Endothelial cell (in vitro differentiated cells): Measurements from ENCODE around the gene B4GALT7. TPM values are rescaled to one million over a fixed set of nuclear protein-coding genes. Genes with fewer than 3 reads are reported as not detected.
"Not testable (repeated sequence)": the region's sequence is repeated elsewhere in the genome, so short reads cannot be mapped to it uniquely, and the experiment has no call there.

ENCODE experiments used
- DNase-seq: peaks from one replicate; pipeline ENCODE4 v3.0.0; 2021; ENCODE audit warnings: low spot score
- H3K27ac Mint-ChIP-seq: one replicate; pipeline ENCODE4 v1.8.0; 2021; ENCODE audit warnings: mixed read lengths, inconsistent platforms; ENCODE audit not compliant: unreplicated experiment
- H3K27me3 Mint-ChIP-seq: one replicate; pipeline ENCODE4 v1.8.0; 2021; ENCODE audit warnings: mild to moderate bottlenecking, moderate library complexity, mixed read lengths, inconsistent platforms; ENCODE audit not compliant: unreplicated experiment
- H3K36me3 Mint-ChIP-seq: one replicate; pipeline ENCODE4 v1.8.0; 2021; ENCODE audit warnings: mild to moderate bottlenecking, low read depth, mixed read lengths, inconsistent platforms; ENCODE audit not compliant: unreplicated experiment
- H3K4me1 Mint-ChIP-seq: one replicate; pipeline ENCODE4 v1.8.0; 2021; ENCODE audit warnings: mild to moderate bottlenecking, mixed read lengths, inconsistent platforms; ENCODE audit not compliant: unreplicated experiment
- H3K4me3 Mint-ChIP-seq: one replicate; pipeline ENCODE4 v1.8.0; 2021; ENCODE audit warnings: mild to moderate bottlenecking, mixed read lengths, inconsistent platforms; ENCODE audit not compliant: unreplicated experiment
- H3K9me3 Mint-ChIP-seq: one replicate; pipeline ENCODE4 v1.8.0; 2021; ENCODE audit warnings: mixed read lengths, inconsistent platforms; ENCODE audit not compliant: unreplicated experiment
- total RNA-seq: library from RNA; stranded (reverse); fragmentation: NEBNext Ultra II Directional; extraction: Animal tissue kit (Norgen Biotek cat#: 25700); gene quantifications from one replicate; pipeline ENCODE4 v1.2.1, GENCODE V29; 2021; ENCODE audit not compliant: unreplicated experiment

The B4GALT7 gene
- total RNA-seq, 1 donor from 2014 or later: 34.6 TPM

GRCh38 chr5:177658542-177658941, 58.6 kb downstream of the B4GALT7 start:
- H3K4me3 Mint-ChIP-seq, H3K27me3 Mint-ChIP-seq, H3K27ac Mint-ChIP-seq, H3K36me3 Mint-ChIP-seq, H3K4me1 Mint-ChIP-seq, H3K9me3 Mint-ChIP-seq, DNase-seq: not testable (repeated sequence)

Other genes with a start within 250 kb of the B4GALT7 start
- gene LMAN2, start 248.5 kb upstream of the B4GALT7 start, total RNA-seq: 137 TPM
- gene RGS14, start 242.2 kb upstream of the B4GALT7 start, total RNA-seq: 21.8 TPM
- not detected for gene SLC34A1, start 215.7 kb upstream of the B4GALT7 start, total RNA-seq
- gene PFN3, start 199.5 kb upstream of the B4GALT7 start, total RNA-seq: not detected
- gene F12, start 190.6 kb upstream of the B4GALT7 start, total RNA-seq: 1.4 TPM
- gene GRK6, start 173.5 kb upstream of the B4GALT7 start, total RNA-seq: 33.1 TPM
- 0.97 TPM for gene PRR7, start 153.3 kb upstream of the B4GALT7 start, total RNA-seq
- 315 TPM for gene DBN1, start 126.5 kb upstream of the B4GALT7 start, total RNA-seq
- 238 TPM for gene PDLIM7, start 102.5 kb upstream of the B4GALT7 start, total RNA-seq
- gene DOK3, start 90.3 kb upstream of the B4GALT7 start, total RNA-seq: 51.4 TPM
- 125 TPM for gene DDX41, start 83.2 kb upstream of the B4GALT7 start, total RNA-seq
- gene FAM193B, start 45.6 kb upstream of the B4GALT7 start, total RNA-seq: 97.6 TPM
- 271 TPM for gene TMED9, start 7.9 kb upstream of the B4GALT7 start, total RNA-seq
- not detected for gene FAM153A, start 182.8 kb downstream of the B4GALT7 start, total RNA-seq